GM12873 (cell line): ENCODE data around the gene LSM14A.

Experiments
- TF ChIP-seq, protein P1 (sequence below): IDR thresholded peaks from 2 replicates; pipeline ENCODE4 v1.5.1; 2012; ENCODE audit warnings: low read depth, mild to moderate bottlenecking, moderate library complexity, low read length, control low read depth; ENCODE audit not compliant: insufficient read depth; ENCODE audit errors: missing control alignments

Gene LSM14A

DNA sequence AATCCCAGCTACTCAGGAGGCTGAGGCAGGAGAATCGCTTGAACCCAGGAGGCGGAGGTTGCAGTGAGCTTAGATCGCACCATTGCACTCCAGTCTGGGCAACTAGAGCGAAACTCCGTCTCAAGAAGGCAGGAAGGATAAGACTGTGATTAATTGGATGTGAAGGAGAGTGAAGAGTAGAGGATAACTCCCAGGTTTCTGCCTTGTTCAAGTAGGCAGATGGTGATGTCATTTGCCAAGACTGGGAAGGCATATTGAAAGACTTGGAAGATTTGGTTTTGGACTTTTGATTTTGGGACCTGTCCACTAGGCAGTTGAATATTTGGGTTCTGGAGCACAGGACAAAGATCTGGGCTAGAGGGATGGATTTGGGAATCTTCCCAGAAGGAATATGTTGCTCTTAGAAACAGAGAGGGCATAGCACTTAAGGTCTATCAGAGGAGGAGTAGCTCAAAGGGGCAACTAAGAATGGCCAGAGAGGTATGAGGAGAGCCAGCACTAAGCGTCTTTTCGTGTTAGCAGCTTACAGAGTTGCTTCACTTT lies 102.1 kb downstream of the LSM14A start:
- TF ChIP-seq, protein P1, sequence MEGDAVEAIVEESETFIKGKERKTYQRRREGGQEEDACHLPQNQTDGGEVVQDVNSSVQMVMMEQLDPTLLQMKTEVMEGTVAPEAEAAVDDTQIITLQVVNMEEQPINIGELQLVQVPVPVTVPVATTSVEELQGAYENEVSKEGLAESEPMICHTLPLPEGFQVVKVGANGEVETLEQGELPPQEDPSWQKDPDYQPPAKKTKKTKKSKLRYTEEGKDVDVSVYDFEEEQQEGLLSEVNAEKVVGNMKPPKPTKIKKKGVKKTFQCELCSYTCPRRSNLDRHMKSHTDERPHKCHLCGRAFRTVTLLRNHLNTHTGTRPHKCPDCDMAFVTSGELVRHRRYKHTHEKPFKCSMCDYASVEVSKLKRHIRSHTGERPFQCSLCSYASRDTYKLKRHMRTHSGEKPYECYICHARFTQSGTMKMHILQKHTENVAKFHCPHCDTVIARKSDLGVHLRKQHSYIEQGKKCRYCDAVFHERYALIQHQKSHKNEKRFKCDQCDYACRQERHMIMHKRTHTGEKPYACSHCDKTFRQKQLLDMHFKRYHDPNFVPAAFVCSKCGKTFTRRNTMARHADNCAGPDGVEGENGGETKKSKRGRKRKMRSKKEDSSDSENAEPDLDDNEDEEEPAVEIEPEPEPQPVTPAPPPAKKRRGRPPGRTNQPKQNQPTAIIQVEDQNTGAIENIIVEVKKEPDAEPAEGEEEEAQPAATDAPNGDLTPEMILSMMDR, result no peak

DNA sequence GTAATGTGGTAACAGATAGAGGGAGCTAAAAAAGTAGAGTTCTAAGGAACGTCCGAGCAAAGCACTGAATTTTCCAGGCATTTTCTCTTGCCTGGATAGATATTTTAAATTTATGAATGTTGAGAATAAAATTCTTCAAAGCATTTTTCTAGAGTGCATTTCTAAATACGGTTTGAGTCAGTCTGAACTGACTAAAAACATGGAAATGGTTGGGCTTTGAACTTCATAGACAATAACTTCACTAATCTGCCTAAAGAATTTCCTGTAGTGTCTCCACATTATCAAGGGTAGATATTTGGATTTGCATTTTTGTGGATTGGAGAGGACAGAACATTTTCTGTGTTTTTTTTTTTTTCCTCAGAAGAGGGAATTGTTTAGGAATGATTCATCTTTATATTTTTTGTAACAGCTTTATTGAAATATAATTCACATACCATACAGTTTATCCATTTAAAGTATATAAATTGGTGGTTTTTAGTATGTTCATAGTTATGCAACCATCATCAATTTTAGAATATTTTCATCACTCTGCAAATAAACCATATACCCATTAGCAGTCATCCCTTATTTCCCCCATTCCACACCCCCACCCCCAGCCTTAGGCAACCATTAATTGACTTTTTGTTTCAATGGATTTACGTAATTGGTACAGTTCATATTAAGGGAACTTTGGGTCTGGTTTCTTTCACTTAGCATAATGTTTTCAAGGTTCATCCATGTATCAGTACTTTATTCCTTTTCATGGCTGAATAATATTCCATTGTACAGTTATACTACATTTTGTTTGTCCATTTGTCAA lies 102.7 kb downstream of the LSM14A start:
- TF ChIP-seq, protein P1, result no peak

DNA sequence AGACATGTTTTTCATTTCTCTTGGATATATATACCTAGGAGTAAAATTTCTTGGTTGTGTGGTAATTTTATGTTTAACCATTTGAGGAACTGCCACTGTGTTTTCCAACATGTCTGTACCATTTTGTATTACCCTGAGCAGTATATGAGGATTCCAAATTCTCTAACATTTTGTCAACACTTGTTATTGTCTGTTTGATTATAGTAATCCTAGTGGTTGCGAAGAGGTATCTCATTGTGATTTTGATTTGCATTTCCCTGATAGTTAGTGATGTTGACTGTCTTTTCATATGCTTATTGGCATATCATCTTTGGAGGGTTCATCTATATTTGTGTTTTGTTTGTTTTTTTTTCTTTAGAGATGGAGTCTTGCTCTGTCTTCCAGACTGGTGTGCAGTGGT lies 103.4 kb downstream of the LSM14A start:
- TF ChIP-seq, protein P1, result no peak

DNA sequence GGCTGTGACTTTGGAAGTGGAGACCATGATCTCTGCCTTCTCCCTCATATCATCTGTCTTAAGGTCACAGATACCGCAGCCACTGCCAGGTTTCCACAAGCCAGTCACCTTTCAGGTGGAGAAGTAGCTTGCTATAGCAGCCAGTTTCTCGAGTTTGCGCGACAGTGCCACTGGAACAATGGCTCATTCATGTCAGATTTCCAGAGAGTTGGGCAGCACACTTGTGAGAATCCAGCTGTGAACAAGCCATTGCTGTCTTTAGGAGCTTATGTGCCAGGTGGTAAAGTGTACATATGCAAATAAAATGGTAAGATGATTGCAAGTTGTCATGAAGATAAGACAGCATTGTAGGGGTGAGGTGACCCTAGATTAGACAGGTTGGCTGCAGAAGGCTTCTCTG lies 104.3 kb downstream of the LSM14A start:
- TF ChIP-seq, protein P1, result no peak

DNA sequence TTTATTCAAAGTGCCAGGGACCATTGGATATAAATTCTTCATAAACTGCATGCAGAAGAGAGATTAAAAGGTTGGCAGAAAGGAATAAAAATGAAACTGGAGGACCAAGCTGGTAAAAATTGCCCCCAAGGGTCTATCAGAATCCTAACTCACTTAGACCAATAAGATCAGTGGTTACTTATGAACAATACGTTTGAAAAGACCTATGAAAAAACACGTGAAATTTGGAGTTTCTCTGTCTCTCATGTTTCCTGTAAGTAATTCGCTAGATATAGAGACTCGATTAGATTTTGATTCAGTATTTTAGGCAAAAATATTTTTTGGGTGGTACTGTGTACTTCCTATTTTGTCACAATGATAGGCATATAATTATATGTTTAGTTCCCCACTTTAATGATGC lies 104.9 kb downstream of the LSM14A start:
- TF ChIP-seq, protein P1, result no peak

DNA sequence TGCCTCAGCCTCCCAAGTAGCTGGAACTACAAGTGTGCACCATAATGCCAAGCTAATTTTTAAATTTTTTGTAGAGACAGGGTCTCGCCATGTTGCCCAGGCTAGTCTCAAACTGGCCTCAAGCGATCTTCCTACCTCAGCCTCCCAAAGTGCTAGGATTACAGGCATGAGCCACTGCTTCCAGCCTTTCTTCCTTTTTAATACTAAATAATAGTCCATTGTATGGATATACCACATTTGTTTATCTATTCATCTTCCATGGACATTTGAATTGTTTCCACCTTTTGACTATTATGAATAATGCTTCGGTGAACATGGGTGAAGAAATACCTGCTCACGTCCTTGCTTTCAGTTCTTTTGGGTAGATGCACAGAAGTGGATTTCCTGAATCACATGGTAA lies 106.5 kb downstream of the LSM14A start:
- TF ChIP-seq, protein P1, result no peak
